ENCODE data around the gene USHBP1. TPM values are rescaled to one million over a fixed set of nuclear protein-coding genes. Genes with fewer than 3 reads are reported as not detected.

The USHBP1 gene
- total RNA-seq, 1 experiment from 2014 or later: 6.4 TPM

- H2AFZ ChIP-seq (ENCODE audit: low read length): no peak overlapping the region
- H3K27ac Mint-ChIP-seq: peak overlapping the region in 2 of 3 experiments; percentile 82 to 93; a peak in 3 of 7 replicates
- peaks cover 0 to 21% (median 18%) of the 10 kb centered on the region in 3 experiments; a peak in 6 of 7 replicates for H3K36me3 Mint-ChIP-seq (ENCODE audit: insufficient read depth in 1 of 3, low read depth in 3 of 3)
These were observed 19.7 kb downstream of the USHBP1 start for GRCh38 chr19:17244618-17245534.

More at GRCh38 chr19:17244618-17245534, 19.7 kb downstream of the USHBP1 start:
- no peak for DNase-seq
- no peaks in the 10 kb centered on the region for H4K20me1 ChIP-seq (ENCODE audit: control insufficient read depth, insufficient read depth, insufficient read length)
- H3K4me2 ChIP-seq (ENCODE audit: insufficient read depth, insufficient read length, low read length): peak overlapping the region; percentile 63
- H3K18ac ChIP-seq (ENCODE audit: insufficient read length, low read depth, low read length): no peak overlapping the region
- no peak overlapping the region for H3T11ph ChIP-seq (ENCODE audit: low read length)
- peaks cover 44 to 54% of the 10 kb centered on the region in 2 experiments for H3K4me1 Mint-ChIP-seq
- no peak overlapping the region for H2BK5ac ChIP-seq (ENCODE audit: insufficient read length, low read length)
- no peak overlapping the region for H2BK12ac ChIP-seq (ENCODE audit: insufficient read length, low read depth, low read length)
- no peaks in the 10 kb centered on the region for H3K9me3 ChIP-seq (ENCODE audit: control insufficient read depth, low read depth, low read length)
- H4K8ac ChIP-seq (replicated peaks; ENCODE audit: insufficient read length, low read depth, low read length): no peak overlapping the region
- H3K4ac ChIP-seq (ENCODE audit: low read depth, low read length): no peak overlapping the region
- no peak overlapping the region for H3K56ac ChIP-seq (ENCODE audit: insufficient read length, low read depth, low read length)
- peaks cover 4% of the 10 kb centered on the region; the same call in 1 of the 2 replicates for H3K4me1 ChIP-seq (ENCODE audit: insufficient read depth, low read length)
- no peak overlapping the region for H2AK5ac ChIP-seq (ENCODE audit: insufficient read length, low read length)
- peaks cover 3% of the 10 kb centered on the region for H3K79me1 ChIP-seq (ENCODE audit: insufficient read depth, low read depth, low read length, poor library complexity, severe bottlenecking)
- peaks cover 26% of the 10 kb centered on the region; the same call in 1 of the 2 replicates for H3K79me2 ChIP-seq (ENCODE audit: insufficient read depth, low read length)
- H3K27ac ChIP-seq (ENCODE audit: insufficient read length, low read depth, low read length): no peak overlapping the region
- H4K91ac ChIP-seq (ENCODE audit: insufficient read length, low read depth, low read length): no peak overlapping the region
- H4K5ac ChIP-seq (ENCODE audit: insufficient read length, low read depth, low read length): no peak overlapping the region
- TF ChIP-seq CTCF (conservative IDR thresholded peaks at IDR 0.05): no peak
- no peak overlapping the region for H3K9ac ChIP-seq (ENCODE audit: extremely low read depth, insufficient read length, low read length)
- no peak overlapping the region for H2BK20ac ChIP-seq (ENCODE audit: low read depth, low read length, poor library complexity, severe bottlenecking)
- peaks cover 0 to 3% of the 10 kb centered on the region in 2 experiments; a peak in 1 of 5 replicates for H3K9me3 Mint-ChIP-seq
- no peak overlapping the region for H3K23ac ChIP-seq (ENCODE audit: insufficient read length, low read depth, low read length)
- H2BK15ac ChIP-seq (ENCODE audit: low read depth, low read length): no peak overlapping the region
- WGBS (ENCODE audit: extremely low coverage, insufficient read length, low lambda C conversion rate): no CpG with 5 or more reads among the region's 100 CpGs
- H3K27me3 Mint-ChIP-seq (ENCODE audit: low read depth): peaks cover 2% of the 10 kb centered on the region; the same call in 1 of the 2 replicates
- no peaks in the 10 kb centered on the region for H3K27me3 ChIP-seq (ENCODE audit: insufficient read depth, low read length)
- H3K4me3 Mint-ChIP-seq: peak overlapping the region; percentile 91 to 95
- H2BK120ac ChIP-seq (ENCODE audit: low read depth, low read length, poor library complexity, severe bottlenecking): no peak overlapping the region
- H3K14ac ChIP-seq (ENCODE audit: insufficient read depth, low read length): peak overlapping the region; percentile 44; the same call in 1 of the 2 replicates
- peaks cover 17% of the 10 kb centered on the region for H3K23me2 ChIP-seq (ENCODE audit: insufficient read length, low read depth, low read length, poor library complexity, severe bottlenecking)

All from H9 (cell line).